Neural cell (in vitro differentiated cells): ENCODE data around the gene PTPN20. TPM values are rescaled to one million over a fixed set of nuclear protein-coding genes. Genes with fewer than 3 reads are reported as not detected.

Experiments
- H2AFZ ChIP-seq: fragments of 200-600, 300-800 bp; sonication (generic), shearing (Covaris generic); 2 replicates; pipeline ENCODE4 v1.6.0; 2014; ENCODE audit warnings: low read depth, mild to moderate bottlenecking, antibody characterized with exemption, low read length, moderate library complexity
- H3F3A ChIP-seq: fragments of 200-600 bp; shearing (Covaris generic); 2 replicates; pipeline ENCODE4 v1.6.1; 2016; ENCODE audit warnings: mild to moderate bottlenecking, moderate library complexity, mixed read lengths, antibody characterized with exemption, low read length; ENCODE audit not compliant: insufficient read depth, poor library complexity, severe bottlenecking
- H3K27ac ChIP-seq: fragments of 200-600, 300-800 bp; sonication (generic), shearing (Covaris generic); 2 replicates; pipeline ENCODE4 v1.5.1; 2014; ENCODE audit warnings: mild to moderate bottlenecking, low read length, moderate library complexity
- H3K27me3 ChIP-seq: fragments of 300-800, 200-600 bp; sonication (generic), shearing (Covaris generic); 2 replicates; pipeline ENCODE4 v1.6.0; 2014; ENCODE audit warnings: mild to moderate bottlenecking, low read depth, low read length, moderate library complexity; ENCODE audit not compliant: insufficient read depth
- H3K36me3 ChIP-seq: fragments of 300-800, 200-600 bp; sonication (generic), shearing (Covaris generic); 2 replicates; pipeline ENCODE4 v1.5.1; 2014; ENCODE audit warnings: mild to moderate bottlenecking, antibody characterized with exemption, low read length, moderate library complexity; ENCODE audit not compliant: insufficient read depth
- H3K4me2 ChIP-seq: fragments of 300-800, 200-600 bp; sonication (generic), shearing (Covaris generic); 2 replicates; pipeline ENCODE4 v1.6.0; 2014; ENCODE audit warnings: mild to moderate bottlenecking, low read length
- H3K4me3 ChIP-seq: fragments of 300-800, 200-600 bp; sonication (generic), shearing (Covaris generic); 2 replicates; pipeline ENCODE4 v1.5.1; 2014; ENCODE audit warnings: mild to moderate bottlenecking, low read length, moderate library complexity
- H3K79me2 ChIP-seq: fragments of 200-600 bp; shearing (Covaris generic); replicated peaks from 2 replicates; pipeline ENCODE4 v1.6.0; 2014; ENCODE audit warnings: mild to moderate bottlenecking, low read length, moderate library complexity; ENCODE audit not compliant: insufficient read depth
- H3K9ac ChIP-seq: fragments of 300-800, 200-600 bp; sonication (generic), shearing (Covaris generic); 2 replicates; pipeline ENCODE4 v1.6.1; 2016; ENCODE audit warnings: mild to moderate bottlenecking, low read length, mixed read lengths
- H3K9me2 ChIP-seq: fragments of 200-600 bp; shearing (Covaris generic); 2 replicates; pipeline ENCODE4 v1.6.1; 2016; ENCODE audit warnings: mild to moderate bottlenecking, low read length, mixed read lengths; ENCODE audit not compliant: insufficient read depth
- H3K9me3 ChIP-seq: fragments of 200-600, 300-800 bp; sonication (generic), shearing (Covaris generic); 2 replicates; pipeline ENCODE4 v1.6.1; 2016; ENCODE audit warnings: mild to moderate bottlenecking, mixed run types, low read length, moderate library complexity, mixed read lengths
- H4K20me1 ChIP-seq: fragments of 200-600 bp; shearing (Covaris generic); 2 replicates; pipeline ENCODE4 v1.6.1; 2016; ENCODE audit warnings: mild to moderate bottlenecking, mixed run types; ENCODE audit not compliant: insufficient read depth
- EP300 ChIP-seq: fragments of 450-650 bp; conservative IDR thresholded peaks from 2 replicates; pipeline ENCODE4 v1.6.1; 2014; ENCODE audit warnings: antibody characterized with exemption, mild to moderate bottlenecking, moderate library complexity; ENCODE audit not compliant: poor library complexity, severe bottlenecking
- EZH2 ChIP-seq: fragments of 200-600, 300-800 bp; shearing (Covaris generic), sonication (generic); IDR thresholded peaks from 2 replicates; pipeline ENCODE4 v1.6.1; 2014; ENCODE audit warnings: antibody characterized with exemption, low read length, borderline replicate concordance, mild to moderate bottlenecking; ENCODE audit not compliant: insufficient read depth, poor library complexity, severe bottlenecking
- MXI1 ChIP-seq: fragments of 450-650 bp; conservative IDR thresholded peaks from 2 replicates; pipeline ENCODE4 v1.6.1; 2014; ENCODE audit warnings: antibody characterized with exemption, mild to moderate bottlenecking; ENCODE audit not compliant: poor library complexity, severe bottlenecking
- POLR2AphosphoS5 ChIP-seq: IDR thresholded peaks from 2 replicates; pipeline ENCODE4 v1.6.1; 2012
- RAD21 ChIP-seq: fragments of 450-650 bp; conservative IDR thresholded peaks from 2 replicates; pipeline ENCODE4 v1.6.1; 2014; ENCODE audit warnings: antibody characterized with exemption, mild to moderate bottlenecking, moderate library complexity
- REST ChIP-seq: IDR thresholded peaks from 2 replicates; pipeline ENCODE4 v1.6.1; 2012; ENCODE audit warnings: borderline replicate concordance
- SMC3 ChIP-seq: fragments of 450-650 bp; conservative IDR thresholded peaks from 2 replicates; pipeline ENCODE4 v1.6.1; 2014; ENCODE audit warnings: antibody characterized with exemption, mild to moderate bottlenecking, moderate library complexity; ENCODE audit not compliant: poor library complexity
- TAF1 ChIP-seq: IDR thresholded peaks from 2 replicates; pipeline ENCODE4 v1.6.1; 2012; ENCODE audit warnings: low read depth
- polyA plus RNA-seq: library from polyadenylated mRNA; depleted of rRNA; stranded (reverse); fragments of >200 nt; gene quantifications from 2 replicates; pipeline ENCODE4 v1.2.3, GENCODE V29; 2014
- TF ChIP-seq, protein P1 (sequence below): fragments of 450-650 bp; IDR thresholded peaks from 2 replicates; pipeline ENCODE4 v1.5.1; 2014; ENCODE audit warnings: antibody characterized with exemption, mild to moderate bottlenecking, moderate library complexity; ENCODE audit not compliant: poor library complexity, severe bottlenecking

Gene PTPN20
- polyA plus RNA-seq, 1 donor from 2014 or later, result not detected

GRCh38 chr10:46995234-46995633 lies 84.0 kb downstream of the PTPN20 start:
- H3K9me3 ChIP-seq, result no peaks in the 10 kb centered on the region
- no peaks in the 10 kb centered on the region for H3F3A ChIP-seq
- no peak overlapping the region for H3K9ac ChIP-seq
- H3K27me3 ChIP-seq, result no peaks in the 10 kb centered on the region
- no peak overlapping the region for H3K4me2 ChIP-seq
- H3K36me3 ChIP-seq, result no peaks in the 10 kb centered on the region
- TF ChIP-seq POLR2AphosphoS5 (no peak), RAD21 (peak; percentile 49), MXI1 (no peak), SMC3 (peak; percentile 37)
- TF ChIP-seq, protein P1, sequence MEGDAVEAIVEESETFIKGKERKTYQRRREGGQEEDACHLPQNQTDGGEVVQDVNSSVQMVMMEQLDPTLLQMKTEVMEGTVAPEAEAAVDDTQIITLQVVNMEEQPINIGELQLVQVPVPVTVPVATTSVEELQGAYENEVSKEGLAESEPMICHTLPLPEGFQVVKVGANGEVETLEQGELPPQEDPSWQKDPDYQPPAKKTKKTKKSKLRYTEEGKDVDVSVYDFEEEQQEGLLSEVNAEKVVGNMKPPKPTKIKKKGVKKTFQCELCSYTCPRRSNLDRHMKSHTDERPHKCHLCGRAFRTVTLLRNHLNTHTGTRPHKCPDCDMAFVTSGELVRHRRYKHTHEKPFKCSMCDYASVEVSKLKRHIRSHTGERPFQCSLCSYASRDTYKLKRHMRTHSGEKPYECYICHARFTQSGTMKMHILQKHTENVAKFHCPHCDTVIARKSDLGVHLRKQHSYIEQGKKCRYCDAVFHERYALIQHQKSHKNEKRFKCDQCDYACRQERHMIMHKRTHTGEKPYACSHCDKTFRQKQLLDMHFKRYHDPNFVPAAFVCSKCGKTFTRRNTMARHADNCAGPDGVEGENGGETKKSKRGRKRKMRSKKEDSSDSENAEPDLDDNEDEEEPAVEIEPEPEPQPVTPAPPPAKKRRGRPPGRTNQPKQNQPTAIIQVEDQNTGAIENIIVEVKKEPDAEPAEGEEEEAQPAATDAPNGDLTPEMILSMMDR, result peak; percentile 44
- no peaks in the 10 kb centered on the region for H4K20me1 ChIP-seq
- no peak overlapping the region for H3K4me3 ChIP-seq
- H2AFZ ChIP-seq, result no peak overlapping the region
- H3K27ac ChIP-seq, result no peak overlapping the region
- no peaks in the 10 kb centered on the region for H3K9me2 ChIP-seq
- no peaks in the 10 kb centered on the region for H3K79me2 ChIP-seq

DNA sequence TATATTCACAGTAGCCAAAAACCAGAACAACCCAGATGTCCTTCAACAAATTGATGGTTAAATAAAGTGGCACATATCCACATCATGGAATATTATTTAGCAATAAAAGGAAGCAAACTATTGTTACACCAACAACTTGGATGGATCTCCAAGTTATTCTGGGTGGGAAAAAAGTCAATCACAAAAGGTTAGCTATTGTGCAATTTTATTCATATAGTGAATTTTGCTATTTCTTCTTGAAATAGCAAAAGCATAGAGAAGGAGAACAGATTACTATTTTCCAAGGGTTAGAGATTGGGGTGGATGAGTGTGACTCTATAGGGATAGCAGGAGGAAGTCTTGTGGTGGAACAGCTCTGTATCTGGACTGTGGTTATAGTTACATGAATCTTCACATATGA lies 87.0 kb downstream of the PTPN20 start:
- Histone ChIP-seq H2AFZ (no peak overlapping the region), H4K20me1 (no peaks in the 10 kb centered on the region), H3K4me3 (no peak overlapping the region), H3K4me2 (no peak overlapping the region), H3K9me2 (no peaks in the 10 kb centered on the region), H3K27me3 (no peaks in the 10 kb centered on the region), H3K36me3 (no peaks in the 10 kb centered on the region), H3K9ac (no peak overlapping the region), H3K79me2 (no peaks in the 10 kb centered on the region), H3K27ac (no peak overlapping the region), H3F3A (no peaks in the 10 kb centered on the region), H3K9me3 (no peaks in the 10 kb centered on the region)
- TF ChIP-seq TAF1, result no peak
- no peak for TF ChIP-seq POLR2AphosphoS5
- TF ChIP-seq, protein P1, result no peak
- no peak for TF ChIP-seq MXI1
- TF ChIP-seq RAD21, result no peak

DNA sequence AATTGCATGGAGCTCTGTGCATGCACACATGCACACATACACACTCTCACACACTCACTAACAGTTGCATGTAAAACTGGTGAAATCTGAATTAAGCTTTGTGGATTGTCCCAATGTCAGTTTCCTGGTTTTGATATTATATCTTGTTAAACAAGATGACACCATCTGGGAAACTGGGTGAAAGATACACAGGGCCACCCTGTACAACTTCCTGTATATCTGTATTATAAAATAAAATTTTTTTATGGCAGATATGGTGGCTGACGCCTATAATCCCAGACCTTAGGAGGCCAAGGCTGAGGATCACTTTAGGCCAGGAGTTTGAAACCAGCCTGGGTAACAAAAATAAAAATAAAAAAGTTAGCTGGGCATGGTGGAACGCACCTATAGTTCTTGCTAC lies 87.4 kb downstream of the PTPN20 start:
- Histone ChIP-seq H2AFZ (no peak overlapping the region), H3K9ac (no peak overlapping the region), H3K27me3 (no peaks in the 10 kb centered on the region), H3K4me2 (no peak overlapping the region), H3K36me3 (no peaks in the 10 kb centered on the region), H3K27ac (no peak overlapping the region), H3F3A (no peaks in the 10 kb centered on the region), H4K20me1 (no peaks in the 10 kb centered on the region), H3K4me3 (no peak overlapping the region), H3K9me2 (no peaks in the 10 kb centered on the region), H3K79me2 (no peaks in the 10 kb centered on the region), H3K9me3 (no peaks in the 10 kb centered on the region)
- TF ChIP-seq, protein P1, result no peak
- TF ChIP-seq REST, result no peak
- no peak for TF ChIP-seq POLR2AphosphoS5
- TF ChIP-seq EP300, result no peak
- no peak for TF ChIP-seq SMC3
- no peak for TF ChIP-seq TAF1
- no peak for TF ChIP-seq EZH2
- TF ChIP-seq MXI1, result no peak
- TF ChIP-seq RAD21, result no peak
